NCI-H82 treated with DMSO at 0.1 percent for 48 hours (cell line): Measurements from ENCODE around the gene KLHL30.

Experiments
- DNase-seq: peaks from one replicate; lab custom pipeline; 2025; ENCODE audit not compliant: unreplicated experiment; lab: John Stamatoyannopoulos, UW

Gene KLHL30

GRCh38 chr2:238173692-238174091 is 35.2 kb downstream of the KLHL30 start:
- no peak for DNase-seq

- DNase-seq, result no peak
These were observed 35.8 kb downstream of the KLHL30 start for GRCh38 chr2:238174291-238174690.

GRCh38 chr2:238174701-238175100 is 36.2 kb downstream of the KLHL30 start:
- DNase-seq, result no peak

GRCh38 chr2:238176613-238177012 is 38.1 kb downstream of the KLHL30 start:
- DNase-seq, result no peak

- DNase-seq, result no peak
These were observed 42.1 kb downstream of the KLHL30 start for GRCh38 chr2:238180554-238180953.

GRCh38 chr2:238182362-238182761 is 43.9 kb downstream of the KLHL30 start:
- no peak for DNase-seq

- no peak for DNase-seq
These were observed 45.4 kb downstream of the KLHL30 start for GRCh38 chr2:238183821-238184220.

GRCh38 chr2:238187618-238188548 is 49.4 kb downstream of the KLHL30 start:
- DNase-seq, result no peak

GRCh38 chr2:238190445-238190844 is 52.0 kb downstream of the KLHL30 start:
- no peak for DNase-seq
